Ectodermal cell (in vitro differentiated cells): ENCODE measurements around the gene ATAD3A.

Experiments
- H3K27ac ChIP-seq: 2 replicates; pipeline ENCODE4 v1.7.0; 2013; ENCODE audit warnings: mild to moderate bottlenecking, low read depth, low read length; ENCODE audit not compliant: insufficient read depth, poor library complexity, severe bottlenecking
- H3K27me3 ChIP-seq: 2 replicates; pipeline ENCODE4 v1.7.0; 2013; ENCODE audit warnings: mild to moderate bottlenecking, low read length; ENCODE audit not compliant: insufficient read depth, control insufficient read depth, poor library complexity, severe bottlenecking
- H3K36me3 ChIP-seq: one replicate; pipeline ENCODE4 v1.7.0; 2013; ENCODE audit warnings: low read length; ENCODE audit not compliant: control insufficient read depth, insufficient read depth
- H3K4me1 ChIP-seq: one replicate; pipeline ENCODE4 v1.7.0; 2013; ENCODE audit warnings: low read length; ENCODE audit not compliant: control insufficient read depth, insufficient read depth
- H3K4me3 ChIP-seq: 2 replicates; pipeline ENCODE4 v1.7.0; 2013; ENCODE audit warnings: low read depth, low read length, control low read depth; ENCODE audit not compliant: insufficient read depth
- H3K9me3 ChIP-seq: 2 replicates; pipeline ENCODE4 v1.7.0; 2013; ENCODE audit warnings: mild to moderate bottlenecking, low read length, moderate library complexity; ENCODE audit not compliant: control insufficient read depth
- WGBS, 2 experiments: methylation state at CpG; one replicate each; pipeline ENCODE4 v1.1.7; 2013; ENCODE audit warnings: missing lambda C conversion rate in 2 of 2; 5-methylcytosine and 5-hydroxymethylcytosine counted together

Gene ATAD3A

DNA sequence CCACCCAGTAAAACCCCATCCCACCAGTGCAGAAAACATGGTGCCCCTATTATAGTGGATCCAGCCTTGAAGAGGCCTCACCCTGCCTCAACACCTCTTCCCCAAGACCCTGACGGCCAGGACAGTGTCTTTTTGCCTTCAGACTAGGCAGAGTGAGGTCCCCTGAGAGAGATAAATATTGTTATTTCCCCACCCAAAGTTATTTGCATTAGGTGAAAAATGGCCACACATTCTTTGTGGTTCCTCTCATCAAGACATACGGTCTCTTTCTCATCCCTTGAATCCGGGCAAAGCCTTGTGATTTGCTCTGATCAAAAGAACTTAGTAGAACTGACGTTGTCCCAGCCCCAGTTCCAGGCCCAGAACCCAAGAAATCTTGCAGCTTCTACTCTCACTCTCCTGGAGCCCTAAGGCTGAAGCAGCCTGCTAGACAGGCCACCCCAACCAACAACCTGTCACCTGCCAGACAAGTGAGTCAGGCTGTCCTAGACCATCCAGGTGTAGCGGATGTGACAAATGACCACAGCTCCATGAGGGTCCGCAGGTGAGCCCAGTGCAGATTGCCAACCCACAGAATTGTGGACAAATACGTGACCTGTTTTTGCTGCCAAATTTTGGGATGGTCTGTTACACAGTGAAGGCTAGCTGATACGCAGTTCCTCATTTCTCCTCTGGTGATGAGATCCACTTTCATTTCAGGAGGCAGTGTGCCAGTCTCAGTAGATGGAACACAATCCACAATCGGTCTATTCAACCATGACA lies 70.8 kb downstream of the ATAD3A start:
- peaks cover 30% of the 10 kb centered on the region for H3K27me3 ChIP-seq
- no peaks in the 10 kb centered on the region for H3K36me3 ChIP-seq
- no peak overlapping the region for H3K4me3 ChIP-seq
- H3K9me3 ChIP-seq, result no peaks in the 10 kb centered on the region
- 75 to 76% methylated on average over 9 of the region's 9 CpGs for WGBS, 2 experiments
- H3K27ac ChIP-seq, result no peak overlapping the region
- no peaks in the 10 kb centered on the region for H3K4me1 ChIP-seq

DNA sequence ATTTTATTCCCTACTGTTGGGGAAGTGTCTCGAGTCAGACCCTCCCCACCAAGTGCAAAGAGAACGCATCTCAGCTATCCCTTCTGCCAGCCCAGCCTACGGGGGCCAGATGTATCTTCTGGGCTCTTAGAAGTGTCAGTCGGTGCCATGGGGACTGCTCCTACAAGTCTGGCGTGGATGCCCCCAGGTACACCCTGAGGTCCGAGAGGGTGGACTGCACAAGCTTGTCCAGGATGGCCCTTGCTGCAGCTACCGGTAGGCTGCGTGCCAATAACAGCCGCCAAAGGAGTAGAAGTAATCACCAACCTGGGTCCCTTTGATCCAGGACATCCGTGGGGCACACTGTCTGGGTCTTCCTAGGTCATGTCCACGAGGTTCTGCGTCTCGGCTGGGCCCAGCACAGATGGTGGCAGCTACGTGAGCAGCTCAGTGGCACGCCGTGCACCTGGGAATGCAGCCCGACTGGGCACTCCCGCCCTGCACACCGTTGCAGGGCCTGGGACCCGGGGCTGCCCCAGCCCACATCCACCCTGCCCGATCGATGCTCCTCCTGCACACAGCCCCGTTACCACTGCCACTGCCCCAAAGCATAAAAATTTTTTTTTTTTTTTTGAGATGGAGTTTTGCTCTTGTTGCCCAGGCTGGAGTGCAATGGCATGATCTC lies 71.5 kb downstream of the ATAD3A start:
- H3K4me1 ChIP-seq, result no peaks in the 10 kb centered on the region
- peaks cover 27% of the 10 kb centered on the region for H3K27me3 ChIP-seq
- WGBS, 2 experiments, result 86% methylated on average over 23 of the region's 23 CpGs

More for the DNA sequence above, 71.5 kb downstream of the ATAD3A start:
- Histone ChIP-seq H3K36me3 (no peaks in the 10 kb centered on the region), H3K27ac (no peak overlapping the region), H3K4me3 (no peak overlapping the region), H3K9me3 (no peaks in the 10 kb centered on the region)
